K562 (cell line): ENCODE measurements around the gene SND1. TPM values are rescaled to one million over a fixed set of nuclear protein-coding genes. Genes with fewer than 3 reads are reported as not detected.

Experiments used
- ARID1B ChIP-seq: fragments of 450-650 bp; IDR thresholded peaks from 2 replicates; pipeline ENCODE4 v1.6.1; 2016; ENCODE audit warnings: antibody characterized with exemption, mild to moderate bottlenecking, inconsistent platforms
- BCLAF1 ChIP-seq, 2 experiments: fragments of 450-650 bp in 1 of 2; IDR thresholded peaks; 2 replicates each; pipeline ENCODE4 v1.6.1; 2011 to 2017; ENCODE audit warnings: low read depth in 2 of 2, antibody characterized with exemption in 1 of 2, borderline replicate concordance in 1 of 2, low read length in 1 of 2, mild to moderate bottlenecking in 1 of 2, mixed read lengths in 1 of 2; ENCODE audit not compliant: control insufficient read depth in 1 of 2
- BCOR ChIP-seq: fragments of 450-650 bp; IDR thresholded peaks from 2 replicates; pipeline ENCODE4 v1.6.1; 2016
- CREBBP ChIP-seq: IDR thresholded peaks from one replicate; pipeline ENCODE4 v1.6.1; 2012; ENCODE audit warnings: low read depth, mild to moderate bottlenecking, control low read depth, inconsistent platforms, low read length
- CREM ChIP-seq: IDR thresholded peaks from 2 replicates; pipeline ENCODE4 v1.6.1; 2014; ENCODE audit warnings: antibody characterized with exemption, low read depth
- ETV1 ChIP-seq: fragments of 450-650 bp; conservative IDR thresholded peaks from 2 replicates; pipeline ENCODE4 v1.6.1; 2016; ENCODE audit warnings: missing genetic modification characterization, control low read depth, low read depth, missing compliant biosample characterization
- FOXO4 ChIP-seq: fragments of 450-650 bp; formaldehyde crosslinking; IDR thresholded peaks from 2 replicates; pipeline ENCODE4 v1.4.0; 2020; ENCODE audit warnings: mild to moderate bottlenecking, moderate library complexity
- GATAD2B ChIP-seq: fragments of 450-650 bp; IDR thresholded peaks from 2 replicates; pipeline ENCODE4 v1.6.1; 2017; ENCODE audit warnings: mild to moderate bottlenecking, borderline replicate concordance
- GMEB1 ChIP-seq: fragments of 250-450 bp; sonication (Bioruptor Pico); IDR thresholded peaks from 2 replicates; pipeline ENCODE4 v1.4.0; 2020; ENCODE audit warnings: mild to moderate bottlenecking
- HNRNPL ChIP-seq: fragments of 200-400 bp; formaldehyde crosslinking; IDR thresholded peaks from 2 replicates; pipeline ENCODE4 v1.6.1; 2017; ENCODE audit warnings: low read depth, mild to moderate bottlenecking, low read length
- NFE2 ChIP-seq: IDR thresholded peaks from 2 replicates; pipeline ENCODE4 v1.6.1; 2014; ENCODE audit warnings: antibody characterized with exemption, low read depth
- NFIX ChIP-seq: fragments of 250-450 bp; sonication (Bioruptor Pico); IDR thresholded peaks from 2 replicates; pipeline ENCODE4 v1.4.0; 2020; ENCODE audit warnings: low read depth, mild to moderate bottlenecking, moderate library complexity
- POLR2H ChIP-seq: IDR thresholded peaks from 2 replicates; pipeline ENCODE4 v1.6.1; 2016; ENCODE audit warnings: missing genetic modification characterization, low read depth, mild to moderate bottlenecking, control low read depth, missing compliant biosample characterization, moderate library complexity
- PPARD ChIP-seq: fragments of 250-450 bp; sonication (Bioruptor Pico); IDR thresholded peaks from 2 replicates; pipeline ENCODE4 v1.8.0; 2022; ENCODE audit warnings: inconsistent platforms, mild to moderate bottlenecking, moderate library complexity
- PTRF ChIP-seq: fragments of 450-650 bp; IDR thresholded peaks from 2 replicates; pipeline ENCODE4 v1.6.1; 2016; ENCODE audit warnings: mild to moderate bottlenecking, missing genetic modification characterization, missing compliant biosample characterization
- RFX1 ChIP-seq: fragments of 450-650 bp; IDR thresholded peaks from 2 replicates; pipeline ENCODE4 v1.6.1; 2016; ENCODE audit warnings: mild to moderate bottlenecking, moderate library complexity
- SMARCA5 ChIP-seq: fragments of 450-650 bp; IDR thresholded peaks from 2 replicates; pipeline ENCODE4 v1.6.1; 2016
- STAG1 ChIP-seq: sonication (generic); formaldehyde crosslinking; IDR thresholded peaks from 2 replicates; pipeline ENCODE4 v1.5.0; 2020; ENCODE audit warnings: missing genetic modification reagents, borderline replicate concordance
- ZKSCAN1 ChIP-seq: fragments of 150-350 bp; IDR thresholded peaks from 2 replicates; pipeline ENCODE4 v1.6.1; 2016; ENCODE audit warnings: low read depth, low read length
- ZNF324 ChIP-seq: fragments of 250-450 bp; sonication (Bioruptor Pico); IDR thresholded peaks from 2 replicates; pipeline ENCODE4 v1.4.0; 2020; ENCODE audit warnings: mild to moderate bottlenecking
- ZNF639 ChIP-seq, 2 experiments: fragments of 200-800 bp in 1 of 2; sonication (Bioruptor generic) in 1 of 2; sonication (generic) in 1 of 2; formaldehyde crosslinking in 1 of 2; IDR thresholded peaks in 1 of 2; conservative IDR thresholded peaks in 1 of 2; 2 replicates each; pipeline versions ENCODE4 v1.5.0 to v1.6.1; 2016 to 2020; ENCODE audit warnings: missing compliant biosample characterization in 1 of 2, missing genetic modification characterization in 1 of 2, missing genetic modification reagents in 1 of 2
- ZNF75A ChIP-seq: fragments of 450-650 bp; formaldehyde crosslinking; IDR thresholded peaks from 2 replicates; pipeline ENCODE4 v1.4.0; 2020; ENCODE audit warnings: mild to moderate bottlenecking
- polyA plus RNA-seq, 8 experiments: library from polyadenylated mRNA; depleted of rRNA in 4 of 8; stranded (reverse) in 5 of 8; unstranded in 3 of 8; fragments of >200 nt; fragmentation: Nextera tagmentation in 2 of 8; fragmentation: Illumina TruSeq in 1 of 8; extraction: Ambion mirVana in 2 of 8; extraction: Trizol in 1 of 8; gene quantifications; 2 replicates each; pipeline versions ENCODE4 v1.2.1 to v1.2.3, GENCODE V29; 2011 to 2014; ENCODE audit warnings: inconsistent platforms in 1 of 8, missing spikeins in 1 of 8
- total RNA-seq, 7 experiments: library from RNA; depleted of rRNA in 6 of 7; stranded (reverse); fragments of >200 nt in 6 of 7; fragmentation: Illumina TruSeq in 2 of 7; extraction: Trizol in 2 of 7; gene quantifications; 2 replicates each; pipeline versions ENCODE4 v1.2.1 to v1.2.3, GENCODE V29; 2011 to 2021; ENCODE audit warnings: low replicate concordance in 1 of 7

The SND1 gene
- total and polyA plus RNA-seq, 9 of the 15 experiments (the other 6 are each of a cell fraction or from before 2014, with no cell fraction given) = 46.5 to 307 (median 191) TPM

GRCh38 chr7:127877951-127878350, 226.0 kb downstream of the SND1 start (continued):
- TF ChIP-seq ZNF639 (CRISPR knock-in tag; conservative IDR thresholded peaks at IDR 0.05 in 1 of 2, IDR thresholded peaks at IDR 0.05 in 1 of 2) (no peak), GATAD2B (no peak), NFIX (CRISPR knock-in tag) (no peak), RFX1 (no peak), CREBBP (no peak), SMARCA5 (no peak), HNRNPL (no peak), BCOR (no peak), BCLAF1 (IDR thresholded peaks at IDR 0.05; ENCODE audit: borderline replicate concordance in 1 of 2, control insufficient read depth in 1 of 2, low read depth in 2 of 2, low read length in 1 of 2) (no peak), CREM (no peak), FOXO4 (no peak), ARID1B (0 out of 2 replicates have a peak, but pooled peaks have one; percentile 18), POLR2H (tag) (no peak), ZNF324 (no peak), NFE2 (peak; percentile 80), PPARD (CRISPR knock-in tag) (no peak), PTRF (tag) (no peak), ZKSCAN1 (no peak), ZNF75A (no peak), ETV1 (tag) (0 out of 2 replicates have a peak, but pooled peaks have one; percentile 24), STAG1 (no peak), GMEB1 (CRISPR knock-in tag) (no peak)
